ENCODE measurements around the gene SERPINB13.

- no peak for TF ChIP-seq CTCF (IDR thresholded peaks at IDR 0.05 in 8 of 11, conservative IDR thresholded peaks at IDR 0.05 in 3 of 11)
- no peak for TF ChIP-seq POLR2A (IDR thresholded peaks at IDR 0.05)
- no peak for TF ChIP-seq POLR2AphosphoS5 (IDR thresholded peaks at IDR 0.05)
These were observed 19.4 kb downstream of the SERPINB13 start for GRCh38 chr18:63606526-63606925.

Measured in spleen (tissue), 7 donors.